Astrocyte of the spinal cord (primary cell): Measurements from ENCODE around the gene LARP7.
"Not testable (repeated sequence)": the region's sequence is repeated elsewhere in the genome, so short reads cannot be mapped to it uniquely, and the experiment has no call there.

Source experiments
- DNase-seq: peaks from one replicate; pipeline ENCODE4 v3.0.0; 2011; ENCODE audit warnings: low read depth, low spot score
- H3K4me3 ChIP-seq: 2 replicates; pipeline ENCODE4 v1.5.1; 2011; ENCODE audit warnings: low read depth, mild to moderate bottlenecking, low read length, moderate library complexity
- in situ Hi-C: cut with HindIII; loops from 2 replicates; pipeline ENCODE4 v1.10.0; 2017; ENCODE audit warnings: low sequenced_read_pairs
- TF ChIP-seq, protein P1 (sequence below): IDR thresholded peaks from 2 replicates; pipeline ENCODE4 v1.5.1; 2012; ENCODE audit warnings: low read depth, mild to moderate bottlenecking, low read length, inconsistent platforms

The LARP7 gene

GRCh38 chr4:112704322-112704721 lies 67.4 kb downstream of the LARP7 start:
- TF ChIP-seq, protein P1, sequence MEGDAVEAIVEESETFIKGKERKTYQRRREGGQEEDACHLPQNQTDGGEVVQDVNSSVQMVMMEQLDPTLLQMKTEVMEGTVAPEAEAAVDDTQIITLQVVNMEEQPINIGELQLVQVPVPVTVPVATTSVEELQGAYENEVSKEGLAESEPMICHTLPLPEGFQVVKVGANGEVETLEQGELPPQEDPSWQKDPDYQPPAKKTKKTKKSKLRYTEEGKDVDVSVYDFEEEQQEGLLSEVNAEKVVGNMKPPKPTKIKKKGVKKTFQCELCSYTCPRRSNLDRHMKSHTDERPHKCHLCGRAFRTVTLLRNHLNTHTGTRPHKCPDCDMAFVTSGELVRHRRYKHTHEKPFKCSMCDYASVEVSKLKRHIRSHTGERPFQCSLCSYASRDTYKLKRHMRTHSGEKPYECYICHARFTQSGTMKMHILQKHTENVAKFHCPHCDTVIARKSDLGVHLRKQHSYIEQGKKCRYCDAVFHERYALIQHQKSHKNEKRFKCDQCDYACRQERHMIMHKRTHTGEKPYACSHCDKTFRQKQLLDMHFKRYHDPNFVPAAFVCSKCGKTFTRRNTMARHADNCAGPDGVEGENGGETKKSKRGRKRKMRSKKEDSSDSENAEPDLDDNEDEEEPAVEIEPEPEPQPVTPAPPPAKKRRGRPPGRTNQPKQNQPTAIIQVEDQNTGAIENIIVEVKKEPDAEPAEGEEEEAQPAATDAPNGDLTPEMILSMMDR = no peak
- in situ Hi-C loops = no loop called here
- H3K4me3 ChIP-seq = no peak overlapping the region
- DNase-seq = no peak

- peak overlapping the region; percentile 36 for H3K4me3 ChIP-seq
- peak; percentile 75 for DNase-seq
- in situ Hi-C loops = no loop called here
- TF ChIP-seq, protein P1 = no peak
These were observed 68.3 kb downstream of the LARP7 start for GRCh38 chr4:112704991-112705845.

- H3K4me3 ChIP-seq = peak overlapping the region; percentile 50
- DNase-seq = peak; percentile 8
- in situ Hi-C loops = not testable (repeated sequence)
These were observed 69.2 kb downstream of the LARP7 start for GRCh38 chr4:112705891-112706839.

- H3K4me3 ChIP-seq = no peak overlapping the region
- DNase-seq = no peak
These were observed 69.9 kb downstream of the LARP7 start for GRCh38 chr4:112706840-112707207.

More at GRCh38 chr4:112706840-112707207, 69.9 kb downstream of the LARP7 start:
- TF ChIP-seq, protein P1 = no peak
- in situ Hi-C loops = no loop called here
